Activated T-cell treated with anti-CD3 and anti-CD28 coated beads, Interleukin-2, amount 50 U/mL, for 4 hours (primary cell): Measurements from ENCODE around the gene KIAA1958. TPM values are rescaled to one million over a fixed set of nuclear protein-coding genes. Genes with fewer than 3 reads are reported as not detected.

ENCODE experiments used
- total RNA-seq, 3 donors: library from RNA; stranded (reverse); gene quantifications; one replicate each; pipeline ENCODE4 v1.2.1, GENCODE V29; 2021

Gene KIAA1958
- total RNA-seq, 3 donors from 2014 or later: 4.7 to 6.9 (median 6.7) TPM

Other genes with a start within 250 kb of the KIAA1958 start
- 10 to 100 TPM; 73.1 to 81.1 (median 73.5) TPM for gene PTBP3, start 153.2 kb upstream of the KIAA1958 start, total RNA-seq
- gene HSDL2, start 106.7 kb upstream of the KIAA1958 start, total RNA-seq: 1 to 10 TPM; 4.7 to 7.8 (median 5.7) TPM
- gene INIP, start 231.3 kb downstream of the KIAA1958 start, total RNA-seq: 10 to 100 TPM; 37.8 to 45.9 (median 41.9) TPM